HepG2 (cell line): ENCODE measurements around the gene IRF2BPL. TPM values are rescaled to one million over a fixed set of nuclear protein-coding genes. Genes with fewer than 3 reads are reported as not detected.
A peak's percentile ranks its signal among the peaks of the same experiment; 100 is the strongest.

Experiments used
- ADNP ChIP-seq: sonication (generic); formaldehyde crosslinking; IDR thresholded peaks from 2 replicates; pipeline ENCODE4 v1.4.0; 2020; ENCODE audit warnings: missing genetic modification reagents
- ARHGAP35 ChIP-seq: sonication (generic); formaldehyde crosslinking; IDR thresholded peaks from 2 replicates; pipeline ENCODE4 v1.9.0; 2022; ENCODE audit warnings: mild to moderate bottlenecking, inconsistent platforms, moderate library complexity, missing genetic modification reagents, borderline replicate concordance
- FOXA3 ChIP-seq: IDR thresholded peaks from 2 replicates; pipeline ENCODE4 v1.6.1; 2016; ENCODE audit warnings: missing genetic modification reagents, missing compliant biosample characterization
- IRX3 ChIP-seq: sonication (generic); formaldehyde crosslinking; IDR thresholded peaks from 2 replicates; pipeline ENCODE4 v1.8.1; 2023; ENCODE audit warnings: mild to moderate bottlenecking, low read depth, missing genetic modification reagents, borderline replicate concordance
- ISL2 ChIP-seq: sonication (generic); formaldehyde crosslinking; IDR thresholded peaks from 2 replicates; pipeline ENCODE4 v1.5.0; 2020; ENCODE audit warnings: missing genetic modification reagents
- KLF6 ChIP-seq: IDR thresholded peaks from 2 replicates; pipeline ENCODE4 v1.8.0; 2016; ENCODE audit warnings: missing biosample characterization, missing genetic modification reagents
- MED13 ChIP-seq: sonication (generic); formaldehyde crosslinking; IDR thresholded peaks from 2 replicates; pipeline ENCODE4 v1.5.0; 2020; ENCODE audit warnings: missing genetic modification reagents
- NCOA2 ChIP-seq: sonication (generic); formaldehyde crosslinking; IDR thresholded peaks from 2 replicates; pipeline ENCODE4 v1.8.0; 2022; ENCODE audit warnings: inconsistent platforms
- RFXAP ChIP-seq: sonication (generic); formaldehyde crosslinking; IDR thresholded peaks from 2 replicates; pipeline ENCODE4 v1.4.0; 2020; ENCODE audit warnings: missing genetic modification reagents, borderline replicate concordance
- SAP130 ChIP-seq: IDR thresholded peaks from 2 replicates; pipeline ENCODE4 v1.6.1; 2016; ENCODE audit warnings: low read depth
- TFAP4 ChIP-seq: sonication (generic); IDR thresholded peaks from 2 replicates; pipeline ENCODE4 v1.6.1; 2016; ENCODE audit warnings: low read depth, borderline replicate concordance
- YEATS4 ChIP-seq: sonication (generic); formaldehyde crosslinking; IDR thresholded peaks from 2 replicates; pipeline ENCODE4 v1.4.0; 2020; ENCODE audit warnings: missing genetic modification reagents, borderline replicate concordance
- ZBTB42 ChIP-seq: sonication (generic); formaldehyde crosslinking; IDR thresholded peaks from 2 replicates; pipeline ENCODE4 v1.5.0; 2020; ENCODE audit warnings: mild to moderate bottlenecking, missing genetic modification reagents
- ZGPAT ChIP-seq: IDR thresholded peaks from 2 replicates; pipeline ENCODE4 v1.6.1; 2016; ENCODE audit warnings: mild to moderate bottlenecking
- ZNF180 ChIP-seq: sonication (generic); formaldehyde crosslinking; IDR thresholded peaks from 2 replicates; pipeline ENCODE4 v1.4.0; 2020; ENCODE audit warnings: low read depth, missing genetic modification reagents, borderline replicate concordance
- ZNF282 ChIP-seq: fragments of 450-650 bp; IDR thresholded peaks from 2 replicates; pipeline ENCODE4 v1.6.1; 2018; ENCODE audit not compliant: partially characterized antibody
- ZNF292 ChIP-seq: sonication (generic); formaldehyde crosslinking; IDR thresholded peaks from 2 replicates; pipeline ENCODE4 v1.8.1; 2022; ENCODE audit warnings: mild to moderate bottlenecking, low read depth, missing genetic modification reagents, borderline replicate concordance
- ZNF337 ChIP-seq: sonication (generic); formaldehyde crosslinking; IDR thresholded peaks from 2 replicates; pipeline ENCODE4 v1.5.1; 2020; ENCODE audit warnings: missing genetic modification reagents, low read depth, mild to moderate bottlenecking, borderline replicate concordance
- ZNF460 ChIP-seq: sonication (generic); formaldehyde crosslinking; IDR thresholded peaks from 2 replicates; pipeline ENCODE4 v1.5.1; 2020; ENCODE audit warnings: missing genetic modification reagents, mild to moderate bottlenecking, borderline replicate concordance
- ZNF550 ChIP-seq: sonication (generic); formaldehyde crosslinking; IDR thresholded peaks from 2 replicates; pipeline ENCODE4 v1.4.0; 2020; ENCODE audit warnings: mild to moderate bottlenecking, missing genetic modification reagents, borderline replicate concordance
- ZNF552 ChIP-seq: sonication (generic); formaldehyde crosslinking; IDR thresholded peaks from 2 replicates; pipeline ENCODE4 v1.9.0; 2022; ENCODE audit warnings: missing genetic modification reagents, mild to moderate bottlenecking, borderline replicate concordance
- ZNF737 ChIP-seq: sonication (generic); formaldehyde crosslinking; IDR thresholded peaks from 2 replicates; pipeline ENCODE4 v1.5.0; 2020; ENCODE audit warnings: missing genetic modification reagents, mild to moderate bottlenecking, borderline replicate concordance
- ZNF766 ChIP-seq: sonication (generic); formaldehyde crosslinking; IDR thresholded peaks from 2 replicates; pipeline ENCODE4 v1.5.0; 2020; ENCODE audit warnings: missing genetic modification reagents, borderline replicate concordance
- ZNF768 ChIP-seq: sonication (generic); formaldehyde crosslinking; IDR thresholded peaks from 2 replicates; pipeline ENCODE4 v1.4.0; 2020; ENCODE audit warnings: missing genetic modification reagents
- polyA plus RNA-seq, 8 experiments: library from polyadenylated mRNA; depleted of rRNA in 3 of 8; stranded (reverse) in 7 of 8; unstranded in 1 of 8; fragments of >200 nt; fragmentation: Illumina TruSeq in 4 of 8; extraction: Trizol in 4 of 8; gene quantifications; 2 replicates each; pipeline versions ENCODE4 v1.2.1 to v1.2.3, GENCODE V29; 2011 to 2016; ENCODE audit warnings: low read depth in 4 of 8, missing spikeins in 1 of 8, mixed read lengths in 1 of 8; ENCODE audit not compliant: insufficient read depth in 1 of 8
- total RNA-seq, 5 experiments: library from RNA; depleted of rRNA; stranded (reverse); fragments of >200 nt; fragmentation: Illumina TruSeq; extraction: Trizol; gene quantifications; 2 replicates each; pipeline ENCODE4 v1.2.3, GENCODE V29; 2016; ENCODE audit warnings: low read depth in 1 of 5
- TF ChIP-seq, protein P1 (sequence below): IDR thresholded peaks from 2 replicates; pipeline ENCODE4 v1.6.1; 2016; ENCODE audit warnings: mild to moderate bottlenecking, missing biosample characterization, missing genetic modification reagents
- TF ChIP-seq, protein P2 (sequence below): IDR thresholded peaks from 2 replicates; pipeline ENCODE4 v1.6.1; 2012; ENCODE audit warnings: inconsistent platforms

Gene IRF2BPL
- total and polyA plus RNA-seq, 2 of the 13 experiments (the other 11 are each of a cell fraction or from before 2014, with no cell fraction given), result 6.6 to 8.4 TPM

DNA sequence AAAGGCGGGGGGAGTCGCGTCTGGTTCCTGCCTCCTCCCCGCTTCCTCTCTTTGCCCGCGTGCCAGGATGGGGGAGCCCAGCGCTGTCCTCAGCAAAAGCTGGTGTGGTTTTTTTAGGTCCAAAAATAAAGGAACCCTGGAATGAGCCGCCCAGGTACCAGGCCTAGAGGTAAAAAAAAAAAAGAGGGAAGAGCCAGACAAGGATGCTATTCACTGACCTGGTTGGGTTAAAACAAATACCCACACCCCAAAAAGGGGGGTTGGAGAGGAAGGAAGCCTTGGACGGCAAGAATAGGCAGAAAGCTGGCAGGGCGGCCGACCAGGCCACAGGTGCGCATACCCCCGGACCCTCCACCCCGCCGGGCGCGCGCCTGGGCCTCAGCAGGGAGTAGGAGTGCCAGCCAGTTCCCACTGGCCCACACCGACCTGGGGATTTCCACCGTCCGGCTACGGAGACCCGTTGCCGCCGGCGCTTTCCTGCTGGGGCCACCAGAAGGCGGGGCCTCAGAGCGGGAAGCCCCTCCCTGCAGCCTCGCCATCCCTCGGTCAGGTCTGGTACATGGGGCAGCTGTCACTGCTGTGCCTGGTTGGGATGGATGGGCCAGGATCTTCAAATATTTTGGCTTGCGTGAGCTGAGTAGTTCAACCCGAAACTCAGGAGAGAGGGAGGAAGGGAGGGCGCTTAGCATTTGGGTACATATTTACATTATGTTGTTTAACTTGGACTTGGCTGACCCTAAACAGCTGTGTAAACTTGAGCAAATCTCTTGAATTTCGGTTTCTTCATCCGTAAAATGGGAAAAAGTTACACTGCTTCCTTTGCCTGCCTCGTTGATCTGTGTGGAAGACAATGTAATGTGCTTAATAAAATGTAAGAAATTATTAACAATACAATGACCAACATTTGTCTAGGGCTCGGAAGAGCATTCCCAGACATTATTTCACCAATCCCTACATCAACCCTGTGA is 5.4 kb upstream of the IRF2BPL start (continued):
- no peak for TF ChIP-seq ZNF552 (CRISPR knock-in tag)
- 0 out of 2 replicates have a peak, but pooled peaks have one; percentile 21 for TF ChIP-seq ZNF292
- TF ChIP-seq ZGPAT (CRISPR knock-in tag), result peak; percentile 51; the same call in 1 of the 2 replicates
- TF ChIP-seq ISL2 (CRISPR knock-in tag), result peak; percentile 92
- 0 out of 2 replicates have a peak, but pooled peaks have one; percentile 13 for TF ChIP-seq ZNF768 (CRISPR knock-in tag)
- 0 out of 2 replicates have a peak, but pooled peaks have one; percentile 21 for TF ChIP-seq IRX3
- TF ChIP-seq, protein P1, sequence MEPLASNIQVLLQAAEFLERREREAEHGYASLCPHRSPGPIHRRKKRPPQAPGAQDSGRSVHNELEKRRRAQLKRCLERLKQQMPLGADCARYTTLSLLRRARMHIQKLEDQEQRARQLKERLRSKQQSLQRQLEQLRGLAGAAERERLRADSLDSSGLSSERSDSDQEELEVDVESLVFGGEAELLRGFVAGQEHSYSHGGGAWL, result peak; percentile 18; the same call in 1 of the 2 replicates
- peak; percentile 99 for TF ChIP-seq FOXA3 (CRISPR knock-in tag)
- no peak for TF ChIP-seq ZNF460 (CRISPR knock-in tag)
- TF ChIP-seq MED13, result peak; percentile 73; the same call in 1 of the 2 replicates
- no peak for TF ChIP-seq ZNF337
- TF ChIP-seq ZBTB42 (CRISPR knock-in tag), result peak; percentile 45; the same call in 1 of the 2 replicates
- TF ChIP-seq, protein P2, sequence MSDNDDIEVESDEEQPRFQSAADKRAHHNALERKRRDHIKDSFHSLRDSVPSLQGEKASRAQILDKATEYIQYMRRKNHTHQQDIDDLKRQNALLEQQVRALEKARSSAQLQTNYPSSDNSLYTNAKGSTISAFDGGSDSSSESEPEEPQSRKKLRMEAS, result peak; percentile 45; the same call in 1 of the 2 replicates
- TF ChIP-seq ZNF550 (CRISPR knock-in tag), result no peak
- TF ChIP-seq ZNF766 (CRISPR knock-in tag), result peak; percentile 64; the same call in 1 of the 2 replicates
- no peak for TF ChIP-seq ZNF180 (CRISPR knock-in tag)
- peak; percentile 85 for TF ChIP-seq SAP130 (CRISPR knock-in tag)
- TF ChIP-seq ZNF737 (CRISPR knock-in tag), result no peak
- TF ChIP-seq ZNF282, result no peak
- TF ChIP-seq NCOA2 (CRISPR knock-in tag), result peak; percentile 84
- peak; percentile 26; the same call in 1 of the 2 replicates for TF ChIP-seq ARHGAP35 (CRISPR knock-in tag)
- TF ChIP-seq TFAP4, result peak; percentile 100
- TF ChIP-seq YEATS4 (CRISPR knock-in tag), result peak; percentile 30; the same call in 1 of the 2 replicates
- TF ChIP-seq RFXAP (CRISPR knock-in tag), result 0 out of 2 replicates have a peak, but pooled peaks have one; percentile 19
- TF ChIP-seq KLF6, result no peak
- TF ChIP-seq ADNP (CRISPR knock-in tag), result 0 out of 2 replicates have a peak, but pooled peaks have one; percentile 48
